CD4-positive, alpha-beta T cell treated with Interleukin-12 subunit alpha and Interleukin-12 subunit beta, for 1 hour (primary cell): ENCODE measurements around the gene PLSCR2.
"Not testable (repeated sequence)": the region's sequence is repeated elsewhere in the genome, so short reads cannot be mapped to it uniquely, and the experiment has no call there.

ENCODE experiments used
- DNase-seq: peaks from one replicate; pipeline ENCODE4 v3.0.0-alpha.2; 2020

The PLSCR2 gene, protein sequence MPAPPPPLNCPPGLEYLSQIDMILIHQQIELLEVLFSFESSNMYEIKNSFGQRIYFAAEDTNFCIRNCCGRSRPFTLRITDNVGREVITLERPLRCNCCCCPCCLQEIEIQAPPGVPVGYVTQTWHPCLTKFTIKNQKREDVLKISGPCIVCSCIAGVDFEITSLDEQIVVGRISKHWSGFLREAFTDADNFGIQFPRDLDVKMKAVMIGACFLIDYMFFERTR

DNA sequence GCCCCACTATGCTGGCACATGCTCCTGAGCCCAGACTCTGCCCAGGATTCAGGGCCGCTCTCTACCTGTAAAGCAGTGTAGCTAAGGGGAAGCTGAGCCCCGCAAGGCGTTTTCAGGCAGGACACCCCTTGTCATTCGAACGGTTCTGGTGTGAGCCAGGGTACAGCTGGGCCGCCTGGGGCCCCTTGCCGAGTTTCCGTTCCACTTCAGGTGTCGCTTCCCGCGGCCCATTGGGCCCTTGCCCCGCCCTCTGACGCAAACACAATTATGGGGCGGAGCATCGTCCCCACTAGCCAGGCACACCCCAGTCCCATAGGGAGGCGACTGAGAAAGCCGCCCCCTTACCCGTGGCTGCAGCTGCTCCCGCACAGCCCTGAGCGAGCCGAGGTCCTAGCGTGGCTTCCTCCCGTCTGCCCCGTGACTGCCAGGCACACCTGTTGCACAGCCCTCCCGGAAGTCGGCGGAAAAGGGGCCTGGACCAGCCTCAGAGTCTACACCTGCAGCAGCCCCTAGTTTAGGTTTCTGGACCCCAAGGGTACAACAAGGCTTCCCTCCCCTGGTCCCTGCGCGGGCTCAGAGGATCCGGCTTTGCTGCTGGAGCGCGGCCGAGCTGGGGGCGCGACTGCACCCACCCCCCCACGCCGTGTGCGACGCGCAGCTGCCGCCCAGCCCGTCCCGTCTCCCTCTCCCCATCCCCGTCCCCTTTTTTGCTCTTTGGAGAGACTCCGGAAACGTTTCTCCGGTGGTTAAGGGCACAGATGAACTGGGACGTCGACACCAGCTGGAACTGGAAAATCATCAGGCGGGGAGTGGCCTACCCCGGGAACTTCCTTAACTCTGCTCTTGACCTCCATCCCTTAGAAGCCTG lies at the start of gene PLSCR2:
Gene PLSCR2, minus strand, starts transcription at position 412 of the 868 bp plus-strand sequence. CDS start 9,657 bp downstream, outside the sequence.
- DNase-seq: peak; percentile 80

- no peak for DNase-seq
Observed at GRCh38 chr3:146517684-146518435, 48.5 kb upstream of the PLSCR2 start.

- no peak for DNase-seq
Observed at GRCh38 chr3:146513386-146514051, 44.2 kb upstream of the PLSCR2 start.

DNA sequence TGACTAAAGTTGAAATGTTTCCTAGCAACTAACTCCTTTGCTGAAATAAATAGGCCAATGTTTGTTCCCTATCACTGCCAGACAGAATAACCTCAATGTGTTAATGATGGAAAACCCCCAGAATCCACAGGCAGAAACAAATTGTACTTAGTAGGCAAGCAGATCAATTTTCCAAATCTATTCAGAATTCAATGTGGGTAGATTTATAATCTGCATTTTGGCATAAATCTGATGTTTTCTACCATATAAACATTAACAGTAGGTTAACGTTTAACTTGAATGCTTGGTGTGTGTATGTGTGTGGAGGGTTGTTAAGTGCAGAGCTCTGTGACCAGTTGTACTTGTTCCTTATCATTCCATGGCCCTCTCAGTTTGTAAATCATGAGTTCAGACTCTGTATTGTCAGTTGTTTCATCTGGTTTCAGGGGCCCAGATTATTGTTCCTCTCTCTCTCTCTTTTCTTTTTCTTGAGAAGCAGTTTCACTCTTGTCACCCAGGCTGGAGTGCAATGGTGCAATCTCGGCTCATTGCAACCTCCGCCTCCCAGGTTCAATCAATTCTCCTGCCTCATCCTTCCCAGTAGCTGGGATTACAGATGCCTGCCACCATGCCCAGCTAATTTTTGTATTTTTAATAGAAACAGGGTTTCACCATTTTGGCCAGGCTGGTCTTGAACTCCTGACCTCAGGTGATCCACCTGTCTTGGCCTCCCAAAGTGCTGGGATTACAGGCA lies 42.2 kb upstream of the PLSCR2 start:
- no peak for DNase-seq

- no peak for DNase-seq
Observed at GRCh38 chr3:146507331-146508120, 38.2 kb upstream of the PLSCR2 start.

DNA sequence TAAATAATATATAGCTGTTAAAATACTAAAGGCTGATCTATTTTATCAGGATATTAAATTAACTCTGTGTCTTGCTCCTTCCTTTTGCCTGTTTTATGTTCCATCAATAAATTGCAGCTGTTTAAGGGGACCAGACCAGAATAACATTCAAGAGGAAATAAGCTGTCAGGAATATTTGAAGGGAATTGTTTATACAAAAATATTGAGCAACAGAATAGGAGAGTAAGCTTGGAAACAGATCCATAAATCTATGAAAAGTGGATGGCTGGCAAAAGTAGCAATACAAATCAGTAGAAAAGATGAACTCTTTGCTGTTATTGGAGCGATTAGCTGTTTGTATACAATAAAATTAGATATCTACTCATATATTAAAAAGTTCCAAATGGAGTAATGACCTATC lies 36.2 kb upstream of the PLSCR2 start:
- DNase-seq: no peak

GRCh38 chr3:146504498-146505197 lies 35.3 kb upstream of the PLSCR2 start:
- no peak for DNase-seq

- no peak for DNase-seq
Observed at GRCh38 chr3:146503461-146504202, 34.3 kb upstream of the PLSCR2 start.

DNA sequence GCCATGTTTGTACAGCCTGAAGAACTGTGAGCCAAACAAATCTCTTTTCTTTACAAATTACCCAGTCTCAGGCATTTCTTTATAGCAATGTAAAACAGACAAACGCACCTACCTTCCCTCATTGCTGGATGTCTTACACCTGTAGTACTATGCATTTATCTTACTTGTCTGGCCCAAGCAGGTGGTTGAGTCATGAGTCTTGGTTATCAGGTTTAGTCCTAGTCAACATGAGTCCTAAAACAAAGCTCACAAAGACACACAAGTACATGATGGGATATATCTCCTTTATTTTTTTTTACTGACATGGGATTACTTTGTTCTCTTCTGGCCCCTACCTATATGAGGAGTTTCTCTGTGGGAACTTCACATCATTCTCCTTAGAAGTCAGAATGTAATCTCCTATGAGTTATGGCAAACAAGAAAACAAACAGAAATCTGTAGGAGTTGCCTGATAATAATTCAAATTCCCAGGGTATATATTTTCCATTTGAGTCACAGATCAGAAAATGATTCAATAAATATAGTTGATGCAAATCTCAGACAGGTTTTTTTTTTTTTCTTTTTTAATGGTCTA lies 33.6 kb upstream of the PLSCR2 start:
- no peak for DNase-seq

DNA sequence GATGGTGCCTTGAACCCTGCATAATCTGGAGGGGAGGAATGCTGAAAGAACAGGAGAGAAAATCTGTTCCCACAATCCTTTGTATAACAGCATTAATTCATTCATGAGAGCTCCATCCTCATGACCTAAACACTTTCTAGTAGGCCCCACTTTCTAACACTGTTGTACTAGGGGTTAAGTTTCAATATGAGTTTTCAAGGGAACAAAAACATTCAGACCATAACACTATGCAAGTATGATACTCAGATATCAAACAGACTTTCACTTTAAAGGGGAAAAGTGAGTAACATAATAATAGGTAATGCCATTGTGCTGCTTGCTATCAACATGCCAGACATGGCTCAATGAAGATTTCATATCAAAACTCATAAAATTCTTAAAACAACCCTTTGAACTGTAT lies 32.4 kb upstream of the PLSCR2 start:
- DNase-seq: no peak

DNA sequence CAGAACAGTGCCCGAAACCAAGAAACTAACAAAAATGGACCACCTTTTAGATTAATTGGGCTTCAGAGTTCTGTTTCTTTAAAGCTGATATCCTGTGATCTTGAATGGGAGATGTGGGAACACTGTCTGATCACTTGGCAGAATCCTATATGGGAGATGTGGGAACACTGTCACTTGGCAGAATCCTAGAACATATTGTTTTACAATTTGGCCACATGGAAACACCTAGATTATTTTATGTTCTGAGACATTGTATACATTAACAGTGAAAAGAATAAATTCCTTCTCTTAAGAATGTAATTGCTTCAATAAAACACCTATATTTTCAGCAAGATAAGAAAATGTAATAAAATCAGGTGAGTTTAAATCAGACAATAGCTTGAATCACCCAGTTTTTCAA lies 30.3 kb upstream of the PLSCR2 start:
- no peak for DNase-seq

DNA sequence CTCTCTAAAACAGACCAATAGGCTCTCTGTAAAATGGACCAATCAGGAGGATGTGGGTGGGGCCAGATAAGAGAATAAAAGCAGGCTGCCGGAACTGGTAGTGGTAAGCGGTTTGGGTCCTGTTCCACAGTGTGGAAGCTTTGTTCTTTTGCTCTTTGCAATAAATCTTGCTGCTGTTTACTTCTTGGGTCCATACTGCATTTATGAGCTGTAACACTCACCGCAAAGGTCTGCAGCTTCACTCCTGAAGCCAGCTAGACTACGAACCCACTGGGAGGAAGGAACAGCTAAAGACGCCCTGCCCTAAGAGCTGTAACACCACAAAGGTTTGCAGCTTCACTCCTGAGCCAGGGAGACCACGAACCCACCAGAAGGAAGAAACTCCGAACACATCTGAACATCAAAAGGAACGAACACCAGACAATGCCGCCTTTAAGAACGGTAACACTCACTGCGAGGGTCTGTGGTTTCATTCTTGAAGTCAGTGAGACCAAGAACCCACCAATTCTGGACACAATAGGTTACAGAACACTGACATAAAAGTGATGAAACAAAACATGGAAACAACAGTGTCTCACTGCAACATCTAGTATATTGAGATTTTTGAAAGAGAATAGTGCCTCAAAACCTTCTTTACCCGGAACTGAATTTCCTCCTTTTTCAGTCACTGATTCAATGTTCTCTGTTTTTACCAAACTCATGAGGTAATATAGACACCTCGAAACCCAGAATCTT lies 28.8 kb upstream of the PLSCR2 start:
- peak; percentile 32 for DNase-seq

DNA sequence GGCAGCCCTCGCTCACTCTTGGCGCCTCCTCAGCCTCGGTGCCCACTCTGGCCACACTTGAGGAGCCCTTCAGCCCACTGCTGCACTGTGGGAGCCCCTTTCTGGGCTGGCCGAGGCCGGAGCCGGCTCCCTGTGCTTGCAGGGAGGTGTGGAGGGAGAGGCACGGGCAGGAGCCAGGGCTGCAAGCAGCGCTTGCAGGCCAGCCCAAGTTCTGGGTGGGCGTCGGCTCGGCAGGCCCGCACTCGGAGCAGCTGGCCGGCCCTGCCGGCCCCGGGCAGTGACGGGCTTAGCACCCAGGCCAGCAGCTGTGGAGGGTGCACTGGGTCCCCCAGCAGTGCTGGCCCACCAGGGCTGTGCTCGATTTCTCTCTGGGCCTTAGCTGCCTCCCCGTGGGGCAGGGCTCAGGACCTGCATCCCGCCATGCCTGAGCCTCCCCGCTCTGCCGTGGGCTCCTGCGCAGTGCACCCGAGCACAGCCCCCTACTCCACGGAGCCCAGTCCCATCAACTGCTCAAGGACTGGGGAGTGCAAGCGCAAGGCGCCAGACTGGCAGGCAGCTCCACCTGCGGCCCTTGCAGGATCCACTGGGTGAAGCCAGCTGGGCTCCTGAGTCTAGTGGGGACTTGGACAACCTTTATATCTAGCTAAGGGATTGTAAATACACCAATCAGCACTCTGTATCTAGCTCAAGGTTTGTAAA lies 27.9 kb upstream of the PLSCR2 start:
- DNase-seq: not testable (repeated sequence)

DNA sequence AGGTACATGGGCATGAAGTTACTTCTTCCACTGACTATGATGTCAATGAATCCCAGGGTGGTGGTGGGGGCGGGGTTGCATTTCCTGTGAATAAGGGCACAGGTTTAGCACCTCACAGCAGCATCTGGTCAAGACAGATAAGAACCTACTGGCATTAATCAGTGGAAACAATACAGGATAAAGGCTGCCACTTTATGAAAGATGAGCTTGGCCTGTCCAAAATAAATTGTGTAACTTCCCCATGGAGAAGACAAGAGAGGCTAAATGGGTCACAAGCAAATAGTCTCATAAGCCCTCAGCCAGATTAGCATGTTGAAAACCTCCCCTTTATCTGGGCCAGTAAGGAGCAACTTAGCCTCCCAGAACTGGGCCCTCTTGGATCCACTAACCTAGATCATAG lies 27.4 kb upstream of the PLSCR2 start:
- DNase-seq: no peak

- DNase-seq: no peak
Observed at GRCh38 chr3:146496251-146496650, 26.9 kb upstream of the PLSCR2 start.

DNA sequence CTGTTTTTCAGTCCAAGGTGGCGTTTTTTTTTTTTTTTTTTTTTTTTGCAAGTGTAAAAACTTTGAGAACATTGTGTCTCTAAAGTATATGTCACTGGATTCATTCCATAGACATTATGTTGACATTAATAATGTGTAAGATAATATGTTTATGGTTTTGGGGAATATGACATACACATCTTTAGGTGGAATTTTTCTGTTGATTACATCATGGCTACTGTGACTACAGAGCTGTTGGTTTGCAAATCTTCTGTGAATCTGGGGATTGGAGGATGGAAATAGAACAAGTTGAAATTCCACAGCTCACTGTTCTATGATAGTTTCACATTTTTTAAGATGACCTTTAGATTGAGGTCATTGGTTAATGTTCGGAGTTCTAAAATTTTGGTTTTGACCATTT lies 24.4 kb upstream of the PLSCR2 start:
- no peak for DNase-seq

- no peak for DNase-seq
Observed at GRCh38 chr3:146493221-146493620, 23.9 kb upstream of the PLSCR2 start.

DNA sequence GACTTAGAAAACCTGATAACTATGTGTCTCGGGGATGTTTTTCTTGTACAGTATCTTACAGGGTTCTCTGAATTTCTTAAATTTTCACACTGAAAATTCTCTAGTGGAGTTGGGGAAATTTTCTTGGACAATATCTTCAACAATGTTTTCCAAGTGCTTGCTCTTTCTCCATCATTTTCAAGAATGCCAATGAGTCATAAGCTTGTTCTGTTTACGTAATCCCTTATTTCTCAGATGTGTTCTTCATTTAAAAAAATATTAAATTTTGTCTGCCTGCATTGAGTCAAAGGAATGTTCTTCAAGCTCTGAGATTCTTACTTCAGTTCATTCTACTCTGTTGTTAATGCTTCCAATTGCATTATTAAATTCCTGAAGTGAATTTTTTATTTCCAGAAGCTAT lies 21.9 kb upstream of the PLSCR2 start:
- DNase-seq: no peak
